Ishikawa (cell line): ENCODE data around the gene CDC42BPA.

Experiments
- CEBPB ChIP-seq: IDR thresholded peaks from 2 replicates; pipeline ENCODE4 v1.6.1; 2012
- CREB1 ChIP-seq: IDR thresholded peaks from 2 replicates; pipeline ENCODE4 v1.6.1; 2012; ENCODE audit warnings: low read depth
- EGR1 ChIP-seq: IDR thresholded peaks from 2 replicates; pipeline ENCODE4 v1.6.1; 2012
- EP300 ChIP-seq: IDR thresholded peaks from 2 replicates; pipeline ENCODE4 v1.6.1; 2012; ENCODE audit warnings: borderline replicate concordance
- FOXM1 ChIP-seq: IDR thresholded peaks from 2 replicates; pipeline ENCODE4 v1.6.1; 2012; ENCODE audit warnings: low read depth, borderline replicate concordance
- NFIC ChIP-seq: IDR thresholded peaks from 2 replicates; pipeline ENCODE4 v1.6.1; 2012
- RAD21 ChIP-seq: IDR thresholded peaks from 2 replicates; pipeline ENCODE4 v1.6.1; 2012; ENCODE audit warnings: low read depth
- TAF1 ChIP-seq: IDR thresholded peaks from 2 replicates; pipeline ENCODE4 v1.6.1; 2012; ENCODE audit warnings: low read depth, mild to moderate bottlenecking
- TCF12 ChIP-seq: IDR thresholded peaks from 2 replicates; pipeline ENCODE4 v1.6.1; 2012; ENCODE audit warnings: low read depth
- TEAD4 ChIP-seq: IDR thresholded peaks from 2 replicates; pipeline ENCODE4 v1.6.1; 2012
- YY1 ChIP-seq: IDR thresholded peaks from 2 replicates; pipeline ENCODE4 v1.6.1; 2012; ENCODE audit warnings: low read depth
- ZBTB7A ChIP-seq: IDR thresholded peaks from 2 replicates; pipeline ENCODE4 v1.6.1; 2012; ENCODE audit warnings: low read depth
- TF ChIP-seq, protein P1 (sequence below): IDR thresholded peaks from 2 replicates; pipeline ENCODE4 v1.6.1; 2012
- TF ChIP-seq, protein P2 (sequence below): IDR thresholded peaks from 2 replicates; pipeline ENCODE4 v1.6.1; 2012
- TF ChIP-seq, protein P3 (sequence below): IDR thresholded peaks from 2 replicates; pipeline ENCODE4 v1.6.1; 2012; ENCODE audit warnings: low read depth, mild to moderate bottlenecking

Gene CDC42BPA

DNA sequence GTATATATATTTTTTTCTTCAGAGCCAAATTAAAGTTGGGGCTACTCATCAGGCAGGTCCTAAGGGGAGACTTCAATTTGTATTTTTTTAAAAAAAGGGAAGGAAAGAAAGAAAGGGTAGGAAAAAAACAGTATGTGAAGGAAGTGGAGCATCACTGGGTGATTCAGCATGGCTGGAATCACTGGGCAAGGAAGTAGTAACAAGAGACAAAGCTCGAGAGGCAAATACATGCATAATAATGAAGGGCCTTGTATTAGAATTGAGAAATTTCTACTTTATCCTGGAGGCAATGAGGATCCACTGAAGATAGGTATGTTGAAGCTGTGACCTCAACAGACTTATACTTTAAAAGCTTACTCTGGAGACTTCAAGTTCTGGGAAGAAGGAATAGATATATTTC, 193.8 kb downstream of the CDC42BPA start:
- TF ChIP-seq CREB1 (no peak), TCF12 (no peak), TAF1 (no peak), YY1 (no peak), CEBPB (no peak), EGR1 (no peak), FOXM1 (no peak), EP300 (no peak), ZBTB7A (no peak), RAD21 (no peak), TEAD4 (no peak), NFIC (no peak)
- TF ChIP-seq, protein P1, sequence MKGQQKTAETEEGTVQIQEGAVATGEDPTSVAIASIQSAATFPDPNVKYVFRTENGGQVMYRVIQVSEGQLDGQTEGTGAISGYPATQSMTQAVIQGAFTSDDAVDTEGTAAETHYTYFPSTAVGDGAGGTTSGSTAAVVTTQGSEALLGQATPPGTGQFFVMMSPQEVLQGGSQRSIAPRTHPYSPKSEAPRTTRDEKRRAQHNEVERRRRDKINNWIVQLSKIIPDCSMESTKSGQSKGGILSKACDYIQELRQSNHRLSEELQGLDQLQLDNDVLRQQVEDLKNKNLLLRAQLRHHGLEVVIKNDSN, result no peak
- TF ChIP-seq, protein P2, sequence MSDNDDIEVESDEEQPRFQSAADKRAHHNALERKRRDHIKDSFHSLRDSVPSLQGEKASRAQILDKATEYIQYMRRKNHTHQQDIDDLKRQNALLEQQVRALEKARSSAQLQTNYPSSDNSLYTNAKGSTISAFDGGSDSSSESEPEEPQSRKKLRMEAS, result no peak
- TF ChIP-seq, protein P3, sequence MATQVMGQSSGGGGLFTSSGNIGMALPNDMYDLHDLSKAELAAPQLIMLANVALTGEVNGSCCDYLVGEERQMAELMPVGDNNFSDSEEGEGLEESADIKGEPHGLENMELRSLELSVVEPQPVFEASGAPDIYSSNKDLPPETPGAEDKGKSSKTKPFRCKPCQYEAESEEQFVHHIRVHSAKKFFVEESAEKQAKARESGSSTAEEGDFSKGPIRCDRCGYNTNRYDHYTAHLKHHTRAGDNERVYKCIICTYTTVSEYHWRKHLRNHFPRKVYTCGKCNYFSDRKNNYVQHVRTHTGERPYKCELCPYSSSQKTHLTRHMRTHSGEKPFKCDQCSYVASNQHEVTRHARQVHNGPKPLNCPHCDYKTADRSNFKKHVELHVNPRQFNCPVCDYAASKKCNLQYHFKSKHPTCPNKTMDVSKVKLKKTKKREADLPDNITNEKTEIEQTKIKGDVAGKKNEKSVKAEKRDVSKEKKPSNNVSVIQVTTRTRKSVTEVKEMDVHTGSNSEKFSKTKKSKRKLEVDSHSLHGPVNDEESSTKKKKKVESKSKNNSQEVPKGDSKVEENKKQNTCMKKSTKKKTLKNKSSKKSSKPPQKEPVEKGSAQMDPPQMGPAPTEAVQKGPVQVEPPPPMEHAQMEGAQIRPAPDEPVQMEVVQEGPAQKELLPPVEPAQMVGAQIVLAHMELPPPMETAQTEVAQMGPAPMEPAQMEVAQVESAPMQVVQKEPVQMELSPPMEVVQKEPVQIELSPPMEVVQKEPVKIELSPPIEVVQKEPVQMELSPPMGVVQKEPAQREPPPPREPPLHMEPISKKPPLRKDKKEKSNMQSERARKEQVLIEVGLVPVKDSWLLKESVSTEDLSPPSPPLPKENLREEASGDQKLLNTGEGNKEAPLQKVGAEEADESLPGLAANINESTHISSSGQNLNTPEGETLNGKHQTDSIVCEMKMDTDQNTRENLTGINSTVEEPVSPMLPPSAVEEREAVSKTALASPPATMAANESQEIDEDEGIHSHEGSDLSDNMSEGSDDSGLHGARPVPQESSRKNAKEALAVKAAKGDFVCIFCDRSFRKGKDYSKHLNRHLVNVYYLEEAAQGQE, result no peak

DNA sequence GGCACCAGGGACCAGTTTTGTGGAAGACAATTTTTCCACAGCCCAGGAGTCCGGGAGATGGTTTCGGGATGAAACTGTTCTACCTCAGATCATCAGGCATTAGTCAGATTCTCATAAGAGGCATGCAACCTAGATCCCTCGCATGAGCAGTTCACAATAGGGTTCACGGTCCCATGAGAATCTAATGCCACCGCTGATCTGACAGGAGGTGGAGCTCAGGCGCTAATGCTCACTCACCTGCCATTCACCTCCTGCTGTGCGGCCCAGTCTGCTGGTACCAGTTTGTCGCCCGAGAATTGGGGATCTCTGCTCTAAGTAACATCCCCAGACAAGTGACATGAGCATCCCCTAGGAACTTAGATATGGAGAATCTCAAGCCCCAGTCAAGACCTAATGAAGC, 197.5 kb downstream of the CDC42BPA start:
- TF ChIP-seq, protein P2, result no peak
- no peak for TF ChIP-seq CEBPB

DNA sequence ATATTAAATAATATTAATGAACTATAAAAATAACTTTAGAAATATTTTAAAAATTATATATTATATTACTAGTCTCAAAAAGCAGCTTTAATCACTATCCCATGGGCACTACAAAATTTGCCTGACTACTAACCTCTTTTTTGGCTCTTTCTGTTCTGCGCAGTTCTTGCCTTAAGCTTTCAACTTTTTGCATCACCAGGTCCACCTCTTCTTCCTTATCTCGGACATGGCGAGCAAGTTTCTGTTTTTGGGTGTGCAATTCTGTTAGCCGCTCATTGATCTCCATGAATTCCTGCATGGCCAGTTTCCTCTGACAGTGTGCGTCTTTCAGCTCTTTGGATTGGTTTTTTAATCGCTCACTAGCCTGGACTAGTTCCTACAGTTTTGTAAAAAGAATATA, 205.8 kb downstream of the CDC42BPA start:
- TF ChIP-seq ZBTB7A (no peak), EP300 (no peak), TCF12 (no peak), RAD21 (no peak), CREB1 (no peak), TEAD4 (no peak), EGR1 (no peak)
- TF ChIP-seq, protein P2, result no peak

DNA sequence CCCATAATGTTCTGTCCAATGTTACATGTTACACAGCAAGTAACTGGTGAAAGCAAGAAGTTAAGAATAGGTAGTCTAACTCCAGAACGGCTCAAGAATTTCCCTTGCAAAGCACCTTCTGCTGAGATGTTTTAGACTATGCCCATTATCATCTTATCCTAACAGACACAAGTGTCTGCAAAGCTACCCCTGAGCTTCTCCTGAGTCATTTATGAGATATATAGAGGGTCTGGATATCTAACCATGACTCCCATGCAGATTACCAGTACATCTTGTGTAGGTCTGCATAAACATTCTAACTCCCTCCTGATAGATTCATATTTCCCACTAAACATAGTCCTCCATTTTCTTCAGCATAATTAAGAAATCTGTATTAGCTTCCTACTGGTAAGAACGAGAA, 206.5 kb downstream of the CDC42BPA start:
- TF ChIP-seq NFIC, result no peak
- TF ChIP-seq CEBPB, result no peak
- no peak for TF ChIP-seq ZBTB7A
- TF ChIP-seq EP300, result no peak
- TF ChIP-seq, protein P3, result no peak
- no peak for TF ChIP-seq TAF1
- TF ChIP-seq, protein P2, result no peak
- no peak for TF ChIP-seq CREB1
- TF ChIP-seq, protein P1, result no peak
- TF ChIP-seq RAD21, result no peak
- TF ChIP-seq YY1, result no peak
- TF ChIP-seq TEAD4, result no peak
- TF ChIP-seq FOXM1, result no peak

DNA sequence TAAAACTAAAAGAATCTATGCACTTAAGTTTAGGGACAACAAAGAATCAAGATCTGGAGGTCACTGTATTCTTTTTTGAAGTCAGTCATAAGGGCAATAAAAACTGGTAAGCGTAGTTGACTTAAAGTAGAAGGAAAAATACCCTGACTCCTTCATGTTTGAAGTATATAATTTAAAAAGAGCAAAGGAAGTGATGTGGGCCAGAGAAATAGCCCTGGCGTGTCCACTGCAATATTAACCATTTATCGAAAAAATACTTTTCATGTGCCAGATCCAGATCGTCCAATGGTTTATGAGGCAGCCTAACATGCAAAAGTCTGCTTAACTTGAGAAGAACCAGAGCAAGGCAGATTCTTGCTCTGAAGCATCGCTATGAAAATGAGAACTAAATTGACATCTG, 216.2 kb downstream of the CDC42BPA start:
- TF ChIP-seq, protein P2, result no peak
- TF ChIP-seq CEBPB, result no peak

DNA sequence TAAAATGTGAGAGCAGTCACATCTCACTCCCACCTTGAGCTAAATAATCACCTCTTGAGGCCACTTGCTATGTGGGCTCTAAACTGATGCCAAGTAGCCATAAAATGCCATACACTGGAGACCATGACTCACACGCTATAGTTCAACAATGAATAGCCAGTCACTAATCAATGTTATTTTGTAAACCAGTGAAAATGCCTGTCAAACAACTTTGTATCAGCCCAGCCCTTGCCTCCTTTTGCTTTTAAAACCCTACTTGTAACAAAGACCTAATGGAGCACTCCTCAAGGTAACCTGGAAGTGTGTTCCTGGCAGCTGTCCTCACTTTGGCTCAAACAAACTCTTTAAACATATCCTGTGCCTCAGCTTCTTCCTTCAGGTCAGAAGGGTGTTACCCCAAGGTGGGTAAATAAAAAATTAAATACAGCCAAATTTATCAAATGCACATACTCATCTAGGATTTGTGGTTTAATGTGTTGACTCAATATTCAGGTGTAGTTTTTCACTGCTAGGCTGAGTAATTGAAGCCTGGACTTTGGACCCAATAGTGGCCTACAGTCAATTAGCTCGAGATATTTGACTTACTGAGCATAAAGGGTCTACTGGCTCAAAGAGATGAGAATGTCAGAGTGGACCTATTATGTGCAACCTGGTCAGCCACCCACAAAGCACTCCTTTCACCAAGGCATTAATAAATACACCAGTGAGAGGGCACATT, 223.9 kb downstream of the CDC42BPA start:
- TF ChIP-seq TCF12 (no peak), RAD21 (no peak), CEBPB (no peak), YY1 (no peak), EGR1 (no peak), TEAD4 (no peak)
